ENCODE results near the gene PTPN9.
A peak's percentile ranks its signal among the peaks of the same experiment; 100 is the strongest.
"Not testable (repeated sequence)": the region's sequence is repeated elsewhere in the genome, so short reads cannot be mapped to it uniquely, and the experiment has no call there.

PTPN9 gene

GRCh38 chr15:75445324-75445723 is 133.8 kb downstream of the PTPN9 start:
- H3K4me3 Mint-ChIP-seq, H3K27me3 Mint-ChIP-seq, H3K9me3 Mint-ChIP-seq, H3K27ac Mint-ChIP-seq: not testable (repeated sequence)
- H3K4me1 Mint-ChIP-seq (ENCODE audit: low read depth) = peaks cover 73% of the 10 kb centered on the region
- H3K36me3 Mint-ChIP-seq (ENCODE audit: low read depth) = peaks cover 45% of the 10 kb centered on the region

GRCh38 chr15:75443972-75444453 is 135.1 kb downstream of the PTPN9 start:
- H3K4me3 Mint-ChIP-seq, H3K27me3 Mint-ChIP-seq, H3K9me3 Mint-ChIP-seq: not testable (repeated sequence)
- Mint-ChIP-seq H3K4me1 (ENCODE audit: low read depth) (peaks cover 63% of the 10 kb centered on the region), H3K36me3 (ENCODE audit: low read depth) (peaks cover 48% of the 10 kb centered on the region), H3K27ac (peak overlapping the region; percentile 61)

GRCh38 chr15:75437721-75438120 is 141.4 kb downstream of the PTPN9 start:
- H3K9me3 Mint-ChIP-seq = no peaks in the 10 kb centered on the region

GRCh38 chr15:75436881-75437280 is 142.2 kb downstream of the PTPN9 start:
- Mint-ChIP-seq H3K9me3 (no peaks in the 10 kb centered on the region), H3K27ac (peak overlapping the region; percentile 1), H3K36me3 (ENCODE audit: low read depth) (peaks cover 59% of the 10 kb centered on the region), H3K4me1 (ENCODE audit: low read depth) (peaks cover 58% of the 10 kb centered on the region), H3K4me3 (no peak overlapping the region), H3K27me3 (no peaks in the 10 kb centered on the region)

More at GRCh38 chr15:75437721-75438120, 141.4 kb downstream of the PTPN9 start:
- H3K4me1 Mint-ChIP-seq (ENCODE audit: low read depth) = peaks cover 52% of the 10 kb centered on the region
- no peaks in the 10 kb centered on the region for H3K27me3 Mint-ChIP-seq
- H3K27ac Mint-ChIP-seq = no peak overlapping the region
- H3K36me3 Mint-ChIP-seq (ENCODE audit: low read depth) = peaks cover 63% of the 10 kb centered on the region
- H3K4me3 Mint-ChIP-seq = no peak overlapping the region

DNA sequence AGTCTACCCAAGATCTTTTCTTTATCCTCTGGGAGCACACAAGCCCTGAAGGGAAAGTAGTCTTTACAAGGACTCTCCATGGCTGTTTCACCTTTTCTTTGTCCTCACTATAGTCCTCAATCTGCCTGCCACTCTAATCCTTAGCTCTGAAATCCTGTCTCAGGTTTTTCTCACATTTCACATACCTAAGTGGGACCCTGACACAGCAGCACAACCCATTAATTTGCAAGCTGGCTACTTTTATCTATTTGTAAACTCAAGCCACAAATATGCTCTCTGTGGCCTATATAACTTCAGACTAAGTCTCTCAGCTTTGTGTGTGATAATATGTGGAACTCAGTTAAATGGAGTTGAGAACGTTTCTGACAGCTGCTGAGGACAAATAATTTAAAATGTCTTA is 147.4 kb downstream of the PTPN9 start:
- no peaks in the 10 kb centered on the region for H3K27me3 Mint-ChIP-seq

GRCh38 chr15:75431270-75431669 is 147.8 kb downstream of the PTPN9 start:
- Mint-ChIP-seq H3K27ac (no peak overlapping the region), H3K4me3 (peak overlapping the region; percentile 22), H3K9me3 (no peaks in the 10 kb centered on the region), H3K27me3 (no peaks in the 10 kb centered on the region), H3K4me1 (ENCODE audit: low read depth) (peaks cover 39% of the 10 kb centered on the region), H3K36me3 (ENCODE audit: low read depth) (peaks cover 59% of the 10 kb centered on the region)

More for the DNA sequence above, 147.4 kb downstream of the PTPN9 start:
- Mint-ChIP-seq H3K4me1 (ENCODE audit: low read depth) (peaks cover 38% of the 10 kb centered on the region), H3K9me3 (no peaks in the 10 kb centered on the region), H3K27ac (no peak overlapping the region), H3K4me3 (peak overlapping the region; percentile 22), H3K36me3 (ENCODE audit: low read depth) (peaks cover 63% of the 10 kb centered on the region)

DNA sequence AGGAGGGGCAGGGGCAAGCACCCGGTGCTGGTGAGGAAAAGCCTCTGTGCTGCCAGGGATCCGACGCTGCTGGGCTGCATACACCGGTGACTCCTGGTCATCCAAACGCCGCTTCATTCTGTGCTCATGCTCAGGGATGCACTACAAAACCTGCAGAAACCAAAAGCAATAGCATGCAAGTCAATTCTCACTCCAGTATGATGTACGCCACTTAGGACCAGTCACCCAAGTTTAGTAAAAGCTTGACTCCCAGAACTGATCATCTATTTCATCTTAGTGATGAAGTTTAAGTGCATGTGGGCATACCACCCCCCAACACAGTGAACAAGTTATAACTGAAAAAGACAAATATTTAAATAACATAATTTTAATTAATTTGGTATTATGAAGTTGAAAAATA is 148.9 kb downstream of the PTPN9 start:
- H3K36me3 Mint-ChIP-seq (ENCODE audit: low read depth) = peaks cover 57% of the 10 kb centered on the region
- no peak overlapping the region for H3K27ac Mint-ChIP-seq
- no peaks in the 10 kb centered on the region for H3K27me3 Mint-ChIP-seq
- no peaks in the 10 kb centered on the region for H3K9me3 Mint-ChIP-seq
- no peak overlapping the region for H3K4me3 Mint-ChIP-seq
- peaks cover 48% of the 10 kb centered on the region for H3K4me1 Mint-ChIP-seq (ENCODE audit: low read depth)

DNA sequence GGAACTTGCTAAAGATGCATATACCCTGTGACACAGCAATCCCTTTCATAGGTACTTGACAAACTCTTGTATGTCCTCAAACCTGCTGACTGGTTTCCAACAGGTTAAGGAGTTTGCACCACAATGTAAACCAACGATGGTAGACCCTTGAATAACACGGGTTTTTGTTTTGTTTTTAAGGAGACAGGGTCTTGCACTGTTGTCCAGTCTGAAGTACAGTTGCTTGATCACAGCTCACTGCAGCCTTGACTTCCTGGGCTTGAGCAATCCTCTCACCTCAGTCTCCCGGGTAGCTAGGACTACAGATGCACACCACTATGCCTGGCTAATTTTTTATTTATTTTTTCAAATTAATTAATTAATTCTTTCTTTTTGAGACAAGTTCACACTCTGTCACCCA is 151.0 kb downstream of the PTPN9 start:
- Mint-ChIP-seq H3K27me3 (no peaks in the 10 kb centered on the region), H3K4me3 (no peak overlapping the region), H3K9me3 (no peaks in the 10 kb centered on the region), H3K27ac (no peak overlapping the region), H3K36me3 (ENCODE audit: low read depth) (peaks cover 46% of the 10 kb centered on the region), H3K4me1 (ENCODE audit: low read depth) (peaks cover 34% of the 10 kb centered on the region)

DNA sequence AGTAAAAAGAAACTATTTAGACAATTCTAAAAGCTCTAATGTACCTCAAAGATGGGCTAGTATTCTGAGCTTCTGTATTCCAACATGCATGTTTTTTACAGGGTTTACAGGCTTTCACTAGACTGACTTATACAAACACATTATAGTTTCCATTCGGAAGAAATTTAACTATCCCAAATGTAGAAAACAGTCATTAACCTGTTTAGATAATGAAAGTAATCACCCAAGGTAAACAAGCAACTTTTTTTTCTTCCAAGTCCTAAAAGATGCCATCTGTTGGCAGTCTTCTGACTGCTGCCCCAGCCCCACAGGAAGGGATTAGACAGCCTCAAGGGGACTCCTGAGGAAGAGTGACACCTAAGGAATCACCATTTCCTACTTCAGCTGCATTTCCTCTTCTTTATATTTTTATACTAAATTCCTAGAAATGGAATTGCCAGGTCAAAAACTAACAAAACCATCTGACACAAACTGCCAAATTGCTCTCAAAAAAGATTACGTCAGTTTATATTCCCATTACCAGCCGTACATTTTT is 153.1 kb downstream of the PTPN9 start:
- Mint-ChIP-seq H3K9me3 (no peaks in the 10 kb centered on the region), H3K27ac (peak overlapping the region; percentile 52), H3K4me3 (no peak overlapping the region), H3K4me1 (ENCODE audit: low read depth) (peaks cover 16% of the 10 kb centered on the region), H3K36me3 (ENCODE audit: low read depth) (peaks cover 56% of the 10 kb centered on the region), H3K27me3 (no peaks in the 10 kb centered on the region)

DNA sequence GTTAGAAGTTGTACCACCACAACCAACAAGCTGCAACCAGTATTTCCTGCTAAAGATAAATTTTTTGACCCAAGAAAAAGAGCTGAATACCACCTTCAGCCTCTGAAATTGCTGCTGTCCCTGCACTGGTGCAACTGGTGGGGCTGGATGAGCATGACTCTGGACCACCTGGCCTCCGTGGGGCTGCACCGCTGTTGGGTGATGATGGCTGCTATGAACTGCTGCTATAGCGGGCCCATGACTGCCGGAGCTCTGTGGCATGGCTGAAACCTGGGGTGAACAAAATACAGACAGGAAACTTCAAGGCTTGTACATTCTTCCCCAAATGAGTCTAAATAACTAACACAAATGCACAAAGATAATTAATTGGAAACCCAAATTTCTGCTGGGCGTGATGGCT is 156.6 kb downstream of the PTPN9 start:
- Mint-ChIP-seq H3K9me3 (no peaks in the 10 kb centered on the region), H3K4me1 (ENCODE audit: low read depth) (peaks cover 17% of the 10 kb centered on the region), H3K4me3 (no peak overlapping the region), H3K36me3 (ENCODE audit: low read depth) (peaks cover 48% of the 10 kb centered on the region), H3K27me3 (no peaks in the 10 kb centered on the region), H3K27ac (no peak overlapping the region)

DNA sequence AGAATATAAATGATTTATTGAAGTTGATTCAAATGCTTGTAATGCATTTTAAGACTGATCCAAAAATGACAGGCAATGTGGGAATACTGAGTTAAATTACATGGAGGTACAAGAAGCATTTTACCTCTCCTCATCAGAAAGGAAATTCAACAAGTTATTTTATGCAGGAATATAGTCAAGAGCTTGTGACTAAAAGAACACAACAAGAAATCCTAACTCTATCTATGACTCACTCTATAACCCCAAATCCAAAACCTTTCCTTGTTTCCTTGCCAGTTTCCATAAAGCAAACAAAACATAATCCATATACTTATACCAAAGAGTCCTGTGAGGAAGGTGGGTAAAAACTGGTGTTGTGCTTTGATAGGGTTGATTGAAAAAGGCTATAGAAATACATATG is 158.4 kb downstream of the PTPN9 start:
- Mint-ChIP-seq H3K27ac (no peak overlapping the region), H3K36me3 (ENCODE audit: low read depth) (peaks cover 58% of the 10 kb centered on the region), H3K4me3 (no peak overlapping the region), H3K9me3 (no peaks in the 10 kb centered on the region), H3K4me1 (ENCODE audit: low read depth) (peaks cover 25% of the 10 kb centered on the region), H3K27me3 (no peaks in the 10 kb centered on the region)

DNA sequence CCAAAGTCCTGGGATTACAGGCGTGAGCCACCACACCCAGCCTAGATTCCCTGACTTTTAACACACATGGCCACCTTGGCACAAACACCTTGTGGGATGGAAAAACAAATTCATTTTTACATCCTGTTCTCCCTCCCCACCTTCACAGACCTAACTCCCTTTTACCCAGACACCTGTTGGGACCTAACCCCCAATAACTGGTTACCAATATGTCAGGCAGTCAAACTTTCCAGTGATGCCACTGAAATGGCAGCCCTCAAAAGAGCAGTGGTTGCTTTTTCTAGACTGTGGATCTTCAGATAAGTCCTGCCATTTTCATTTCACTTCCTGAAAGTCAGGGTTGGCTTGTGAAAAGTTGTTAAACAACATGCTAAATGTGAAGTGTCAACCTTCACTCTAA is 162.5 kb downstream of the PTPN9 start:
- peak overlapping the region; percentile 80 for H3K27ac Mint-ChIP-seq
- no peaks in the 10 kb centered on the region for H3K27me3 Mint-ChIP-seq
- H3K4me1 Mint-ChIP-seq (ENCODE audit: low read depth) = peaks cover 32% of the 10 kb centered on the region
- H3K4me3 Mint-ChIP-seq = no peak overlapping the region
- peaks cover 68% of the 10 kb centered on the region for H3K36me3 Mint-ChIP-seq (ENCODE audit: low read depth)
- no peaks in the 10 kb centered on the region for H3K9me3 Mint-ChIP-seq
